GM12872 (cell line): Measurements from ENCODE around the gene COA6.

Experiments
- CTCF ChIP-seq: IDR thresholded peaks from 3 replicates; pipeline ENCODE4 v1.5.1; 2011; ENCODE audit warnings: low read depth, mild to moderate bottlenecking, low read length, moderate library complexity; ENCODE audit not compliant: insufficient read depth

Gene COA6

GRCh38 chr1:234372011-234372757 is 1.1 kb upstream of the COA6 start:
- no peak for TF ChIP-seq CTCF

DNA sequence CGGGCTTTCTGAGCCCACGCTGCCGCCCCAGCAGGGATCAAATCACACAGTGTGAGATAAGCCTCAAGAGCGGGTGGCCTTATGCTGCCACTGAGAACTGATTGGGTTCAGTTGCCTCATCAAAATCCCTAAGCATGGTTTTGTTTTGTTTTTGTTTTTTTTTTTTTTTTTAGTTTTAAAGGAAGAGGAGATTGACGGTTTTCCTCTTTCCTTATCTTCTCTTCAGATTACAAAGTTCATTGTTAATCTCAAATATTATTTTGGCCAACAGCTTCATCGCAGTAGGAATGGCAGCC is 651 bp downstream of the COA6 start:
- TF ChIP-seq CTCF, result no peak

DNA sequence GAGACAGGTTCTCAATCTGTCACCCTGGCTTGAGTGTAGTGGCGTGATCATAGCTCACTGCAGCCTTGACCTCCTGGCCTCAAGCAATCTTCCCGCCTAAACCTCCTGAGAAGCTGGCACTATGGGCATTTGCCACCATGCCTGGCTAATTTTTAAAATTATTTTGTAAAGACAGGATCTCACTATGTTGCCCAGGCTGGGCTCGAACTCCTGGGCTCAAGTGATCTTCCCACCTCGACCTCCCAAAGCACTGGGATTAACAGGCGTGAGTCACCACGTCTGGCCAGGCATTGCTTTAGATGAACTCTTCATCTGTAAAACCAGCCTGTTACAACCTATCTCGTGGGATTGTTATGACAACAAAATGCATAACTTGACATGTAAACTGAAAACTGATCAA is 2.4 kb downstream of the COA6 start:
- TF ChIP-seq CTCF, result no peak

DNA sequence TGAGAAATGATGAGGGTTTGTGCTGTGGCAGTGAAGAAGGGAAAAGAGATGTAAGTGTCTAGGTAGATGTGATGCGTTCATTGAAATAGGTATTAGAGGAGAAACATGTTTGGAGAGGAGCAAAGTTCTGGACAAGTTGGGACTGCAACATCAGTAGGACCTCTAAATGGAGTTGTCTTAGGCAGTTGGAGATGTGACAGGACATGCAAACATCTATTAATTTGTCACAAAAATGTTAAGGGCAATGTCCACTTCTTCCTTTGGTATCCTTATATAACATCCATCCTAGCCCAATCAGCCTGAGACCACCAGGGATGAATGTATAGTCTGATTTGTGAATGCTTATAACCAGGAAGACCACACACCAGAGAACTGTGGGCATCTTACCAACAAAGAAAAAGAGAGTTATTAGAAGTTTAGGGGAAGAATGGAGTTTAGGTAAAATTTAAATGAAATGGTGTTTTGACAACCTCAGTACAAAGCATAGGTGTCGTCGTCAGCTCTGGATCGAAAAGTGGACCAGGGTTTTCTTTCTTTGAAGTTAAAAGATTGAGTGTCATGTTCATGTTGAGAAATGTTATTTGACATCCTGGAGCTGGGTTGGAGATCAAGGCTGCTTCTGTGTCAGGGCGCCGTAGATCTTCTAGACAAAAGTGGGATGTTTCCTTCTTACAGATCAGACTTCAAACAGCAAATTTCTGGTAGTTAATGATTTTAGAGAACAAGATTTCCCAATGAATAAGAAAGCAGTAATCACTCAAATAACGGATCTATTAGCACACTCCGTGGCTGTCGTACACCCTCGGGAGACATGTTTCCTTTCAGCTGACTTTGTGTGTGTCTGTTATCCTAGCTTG is 8.7 kb downstream of the COA6 start:
- TF ChIP-seq CTCF, result no peak

DNA sequence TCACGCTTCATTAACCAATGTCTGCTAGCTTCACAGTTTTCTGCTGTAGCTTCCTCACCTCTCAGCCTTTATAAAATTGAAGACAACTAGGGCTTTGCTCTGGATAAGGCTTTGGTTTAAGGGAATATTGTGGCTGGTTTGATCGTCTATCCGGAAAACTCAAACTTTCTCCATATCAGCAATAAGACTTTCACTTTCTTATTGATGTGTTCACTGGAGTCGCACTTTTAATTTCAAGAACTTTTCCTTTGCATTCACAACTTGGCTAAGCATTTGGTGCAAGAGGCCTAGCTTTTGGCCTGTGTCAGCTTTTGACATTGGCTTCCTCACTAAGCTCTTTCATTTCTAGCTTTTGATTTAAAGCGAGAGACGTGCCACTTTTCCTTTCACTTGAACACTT is 12.9 kb downstream of the COA6 start:
- TF ChIP-seq CTCF, result no peak

DNA sequence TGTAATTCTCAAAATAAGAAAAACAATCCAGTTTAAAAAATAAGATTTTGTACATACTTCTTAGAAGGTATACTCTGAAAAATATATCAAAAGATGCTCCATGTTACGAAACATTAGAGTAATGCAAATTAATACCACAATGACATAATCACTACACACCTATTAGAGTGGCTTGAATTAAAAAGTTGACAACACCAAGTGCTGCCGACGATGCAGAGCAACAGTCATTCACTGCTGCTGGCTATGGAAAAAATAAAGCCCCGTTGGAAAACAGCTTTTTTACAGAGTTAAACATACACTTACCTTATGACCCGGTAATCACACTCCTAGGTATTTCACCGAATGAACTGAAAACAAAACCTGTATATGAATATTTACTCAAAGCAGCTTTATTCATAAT is 14.8 kb downstream of the COA6 start:
- TF ChIP-seq CTCF, result no peak

- TF ChIP-seq CTCF, result no peak
Measured at GRCh38 chr1:234393190-234393589, 19.9 kb downstream of the COA6 start.
